ENCODE measurements around the gene BASP1. TPM values are rescaled to one million over a fixed set of nuclear protein-coding genes. Genes with fewer than 3 reads are reported as not detected.
A peak's percentile ranks its signal among the peaks of the same experiment; 100 is the strongest.
"Not testable (repeated sequence)": the region's sequence is repeated elsewhere in the genome, so short reads cannot be mapped to it uniquely, and the experiment has no call there.

The BASP1 gene
- total and polyA plus RNA-seq, 2 donors: 40.8 to 41.0 TPM

GRCh38 chr5:17305964-17306725, 88.7 kb downstream of the BASP1 start:
- no peaks in the 10 kb centered on the region for H3K36me3 ChIP-seq (ENCODE audit: insufficient read depth)
- peak; percentile 40 for DNase-seq (ENCODE audit: extremely low spot score)
- no peak overlapping the region for H3K4me3 ChIP-seq (ENCODE audit: low read depth, low read length)
- 60% methylated on average over 14 of the region's 14 CpGs for WGBS
- no peak overlapping the region for H3K27ac ChIP-seq (ENCODE audit: low read depth)
- H3K4me1 ChIP-seq (ENCODE audit: insufficient read depth): no peaks in the 10 kb centered on the region

- DNase-seq (ENCODE audit: extremely low spot score): no peak
- Histone ChIP-seq H3K4me3 (ENCODE audit: low read depth, low read length) (no peak overlapping the region), H3K36me3 (ENCODE audit: insufficient read depth) (no peaks in the 10 kb centered on the region), H3K4me1 (ENCODE audit: insufficient read depth) (no peaks in the 10 kb centered on the region), H3K27ac (ENCODE audit: low read depth) (no peak overlapping the region)
- 95% methylated on average over 14 of the region's 14 CpGs for WGBS
Observed at GRCh38 chr5:17306726-17307091, 89.3 kb downstream of the BASP1 start.

GRCh38 chr5:17307440-17307839, 90.0 kb downstream of the BASP1 start:
- not testable (repeated sequence) for DNase-seq (ENCODE audit: extremely low spot score); H3K4me1 ChIP-seq (ENCODE audit: insufficient read depth); H3K36me3 ChIP-seq (ENCODE audit: insufficient read depth); H3K4me3 ChIP-seq (ENCODE audit: low read depth, low read length); H3K27ac ChIP-seq (ENCODE audit: low read depth)
- WGBS: 93% methylated on average over 4 of the region's 4 CpGs

GRCh38 chr5:17308326-17309065, 91.1 kb downstream of the BASP1 start:
- no peak overlapping the region for H3K4me3 ChIP-seq (ENCODE audit: low read depth, low read length)
- no peaks in the 10 kb centered on the region for H3K4me1 ChIP-seq (ENCODE audit: insufficient read depth)
- H3K27ac ChIP-seq (ENCODE audit: low read depth): no peak overlapping the region
- H3K36me3 ChIP-seq (ENCODE audit: insufficient read depth): no peaks in the 10 kb centered on the region
- no peak for DNase-seq (ENCODE audit: extremely low spot score)
- WGBS: 94% methylated on average over 9 of the region's 9 CpGs

- Histone ChIP-seq H3K4me3 (ENCODE audit: low read depth, low read length) (no peak overlapping the region), H3K27ac (ENCODE audit: low read depth) (no peak overlapping the region), H3K4me1 (ENCODE audit: insufficient read depth) (no peaks in the 10 kb centered on the region), H3K36me3 (ENCODE audit: insufficient read depth) (no peaks in the 10 kb centered on the region)
- DNase-seq (ENCODE audit: extremely low spot score): no peak
- 89% methylated on average over 3 of the region's 3 CpGs for WGBS
Observed at GRCh38 chr5:17309462-17309861, 92.0 kb downstream of the BASP1 start.

GRCh38 chr5:17310502-17310901, 93.1 kb downstream of the BASP1 start:
- not testable (repeated sequence) for DNase-seq (ENCODE audit: extremely low spot score); H3K4me1 ChIP-seq (ENCODE audit: insufficient read depth); H3K36me3 ChIP-seq (ENCODE audit: insufficient read depth); H3K27ac ChIP-seq (ENCODE audit: low read depth); H3K4me3 ChIP-seq (ENCODE audit: low read depth, low read length)
- 96% methylated on average over 4 of the region's 4 CpGs for WGBS

GRCh38 chr5:17311811-17312210, 94.4 kb downstream of the BASP1 start:
- not testable (repeated sequence) for H3K4me3 ChIP-seq (ENCODE audit: low read depth, low read length); H3K27ac ChIP-seq (ENCODE audit: low read depth); H3K4me1 ChIP-seq (ENCODE audit: insufficient read depth); H3K36me3 ChIP-seq (ENCODE audit: insufficient read depth); DNase-seq (ENCODE audit: extremely low spot score)
- 98% methylated on average over 30 of the region's 31 CpGs for WGBS

- H3K36me3 ChIP-seq (ENCODE audit: insufficient read depth): no peaks in the 10 kb centered on the region
- no peaks in the 10 kb centered on the region for H3K4me1 ChIP-seq (ENCODE audit: insufficient read depth)
Observed at GRCh38 chr5:17312358-17312757, 94.9 kb downstream of the BASP1 start.

GRCh38 chr5:17314907-17315471, 97.6 kb downstream of the BASP1 start:
- no peak for DNase-seq (ENCODE audit: extremely low spot score)
- 65% methylated on average over 5 of the region's 5 CpGs for WGBS
- no peaks in the 10 kb centered on the region for H3K36me3 ChIP-seq (ENCODE audit: insufficient read depth)
- H3K4me1 ChIP-seq (ENCODE audit: insufficient read depth): no peaks in the 10 kb centered on the region
- H3K4me3 ChIP-seq (ENCODE audit: low read depth, low read length): no peak overlapping the region
- H3K27ac ChIP-seq (ENCODE audit: low read depth): no peak overlapping the region

More at GRCh38 chr5:17312358-17312757, 94.9 kb downstream of the BASP1 start:
- Histone ChIP-seq H3K4me3 (ENCODE audit: low read depth, low read length) (no peak overlapping the region), H3K27ac (ENCODE audit: low read depth) (no peak overlapping the region)
- DNase-seq (ENCODE audit: extremely low spot score): no peak
- WGBS: 58% methylated on average over 4 of the region's 4 CpGs

- H3K36me3 ChIP-seq (ENCODE audit: insufficient read depth): no peaks in the 10 kb centered on the region
- H3K27ac ChIP-seq (ENCODE audit: low read depth): no peak overlapping the region
- no peaks in the 10 kb centered on the region for H3K4me1 ChIP-seq (ENCODE audit: insufficient read depth)
- WGBS: 70% methylated on average over 11 of the region's 11 CpGs
- no peak for DNase-seq (ENCODE audit: extremely low spot score)
- H3K4me3 ChIP-seq (ENCODE audit: low read depth, low read length): no peak overlapping the region
Observed at GRCh38 chr5:17315710-17316221, 98.3 kb downstream of the BASP1 start.

- H3K4me3 ChIP-seq (ENCODE audit: low read depth, low read length): no peak overlapping the region
- 67% methylated on average over 6 of the region's 6 CpGs for whole genome bisulfite sequencing
- H3K27ac ChIP-seq (ENCODE audit: low read depth): no peak overlapping the region
- no peaks in the 10 kb centered on the region for H3K36me3 ChIP-seq (ENCODE audit: insufficient read depth)
- no peak for DNase-seq (ENCODE audit: extremely low spot score)
- H3K4me1 ChIP-seq (ENCODE audit: insufficient read depth): no peaks in the 10 kb centered on the region
Observed at GRCh38 chr5:17316970-17317459, 99.6 kb downstream of the BASP1 start.

- no peak overlapping the region for H3K27ac ChIP-seq (ENCODE audit: low read depth)
- no peak overlapping the region for H3K4me3 ChIP-seq (ENCODE audit: low read depth, low read length)
- WGBS: 57% methylated on average over 5 of the region's 5 CpGs
- no peaks in the 10 kb centered on the region for H3K36me3 ChIP-seq (ENCODE audit: insufficient read depth)
- H3K4me1 ChIP-seq (ENCODE audit: insufficient read depth): no peaks in the 10 kb centered on the region
- DNase-seq (ENCODE audit: extremely low spot score): no peak
Observed at GRCh38 chr5:17317473-17317872, 100.0 kb downstream of the BASP1 start.

- 86% methylated on average over 3 of the region's 3 CpGs for WGBS
- H3K36me3 ChIP-seq (ENCODE audit: insufficient read depth); H3K27ac ChIP-seq (ENCODE audit: low read depth); H3K4me1 ChIP-seq (ENCODE audit: insufficient read depth); DNase-seq (ENCODE audit: extremely low spot score); H3K4me3 ChIP-seq (ENCODE audit: low read depth, low read length): not testable (repeated sequence)
Observed at GRCh38 chr5:17319095-17319494, 101.7 kb downstream of the BASP1 start.
